HG03045 (cell line): Measurements from ENCODE around the gene CCT4.
A peak's percentile ranks its signal among the peaks of the same experiment; 100 is the strongest.
"Not testable (repeated sequence)": the region's sequence is repeated elsewhere in the genome, so short reads cannot be mapped to it uniquely, and the experiment has no call there.

ENCODE experiments used
- ATAC-seq: cut with Tn5 transposase; IDR thresholded peaks from one replicate; pipeline ENCODE4 v1.9.1; 2021; ENCODE audit warnings: mild to moderate bottlenecking, moderate library complexity; ENCODE audit not compliant: unreplicated experiment

Gene CCT4, protein sequence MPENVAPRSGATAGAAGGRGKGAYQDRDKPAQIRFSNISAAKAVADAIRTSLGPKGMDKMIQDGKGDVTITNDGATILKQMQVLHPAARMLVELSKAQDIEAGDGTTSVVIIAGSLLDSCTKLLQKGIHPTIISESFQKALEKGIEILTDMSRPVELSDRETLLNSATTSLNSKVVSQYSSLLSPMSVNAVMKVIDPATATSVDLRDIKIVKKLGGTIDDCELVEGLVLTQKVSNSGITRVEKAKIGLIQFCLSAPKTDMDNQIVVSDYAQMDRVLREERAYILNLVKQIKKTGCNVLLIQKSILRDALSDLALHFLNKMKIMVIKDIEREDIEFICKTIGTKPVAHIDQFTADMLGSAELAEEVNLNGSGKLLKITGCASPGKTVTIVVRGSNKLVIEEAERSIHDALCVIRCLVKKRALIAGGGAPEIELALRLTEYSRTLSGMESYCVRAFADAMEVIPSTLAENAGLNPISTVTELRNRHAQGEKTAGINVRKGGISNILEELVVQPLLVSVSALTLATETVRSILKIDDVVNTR

DNA sequence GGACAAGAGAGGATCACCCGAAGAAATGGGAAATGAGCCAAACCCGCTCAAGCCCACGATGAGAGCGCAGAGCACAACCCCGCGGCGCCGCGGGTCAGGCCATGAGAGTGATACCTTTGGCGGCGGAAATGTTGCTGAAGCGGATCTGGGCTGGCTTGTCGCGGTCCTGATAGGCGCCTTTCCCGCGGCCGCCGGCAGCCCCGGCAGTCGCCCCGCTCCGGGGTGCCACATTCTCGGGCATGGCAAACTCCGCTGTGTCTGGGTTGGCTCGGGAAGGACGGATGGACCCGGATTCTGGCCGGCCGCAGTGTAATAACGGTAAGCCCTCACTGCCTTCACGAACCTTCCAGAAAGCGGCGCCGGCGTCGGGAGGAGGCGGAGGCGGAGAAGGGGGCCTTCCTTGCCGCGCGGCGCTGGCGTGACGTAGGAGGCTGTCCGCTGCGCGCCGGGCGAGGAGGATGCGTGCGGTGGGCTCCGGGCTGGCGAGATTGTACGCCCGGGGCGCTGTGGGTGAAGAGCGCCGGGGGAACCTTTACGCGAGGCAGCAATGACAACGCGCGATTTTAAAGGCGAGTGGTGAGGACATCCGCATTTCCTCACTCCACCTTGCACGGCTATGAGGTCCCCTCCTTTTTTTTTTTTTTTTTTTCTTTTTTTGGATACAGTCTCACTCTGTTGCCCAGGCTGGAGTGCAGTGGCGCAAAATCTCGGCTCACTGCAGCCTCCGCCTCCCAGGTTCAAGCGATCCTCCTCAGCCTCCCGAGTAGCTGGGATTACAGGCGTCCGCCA, at the start of gene CCT4:
Gene CCT4, minus strand, starts transcription at position 390 of the 789 bp plus-strand sequence. Its CDS starts 149 bp downstream, at position 241.
- peak; percentile 83 for ATAC-seq

DNA sequence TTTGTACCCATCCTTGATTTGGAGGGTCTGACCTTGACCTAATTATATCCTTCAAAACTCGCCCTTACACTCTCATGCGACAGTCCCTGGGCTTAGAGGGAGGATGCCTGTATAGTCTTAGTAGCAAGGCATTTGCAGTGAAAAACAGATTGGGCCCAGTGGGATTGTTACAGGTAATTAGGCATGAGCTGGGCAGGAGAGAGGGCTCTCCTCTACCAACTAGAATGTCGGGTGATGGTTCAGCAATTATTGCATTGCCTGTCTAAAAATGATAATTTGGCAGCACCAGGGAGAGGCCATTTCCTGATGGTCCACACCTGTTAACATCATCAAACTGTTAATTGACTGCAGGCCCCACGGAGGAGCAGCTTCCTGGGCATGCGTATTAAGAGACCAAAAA, 49.4 kb upstream of the CCT4 start:
- ATAC-seq, result no peak

DNA sequence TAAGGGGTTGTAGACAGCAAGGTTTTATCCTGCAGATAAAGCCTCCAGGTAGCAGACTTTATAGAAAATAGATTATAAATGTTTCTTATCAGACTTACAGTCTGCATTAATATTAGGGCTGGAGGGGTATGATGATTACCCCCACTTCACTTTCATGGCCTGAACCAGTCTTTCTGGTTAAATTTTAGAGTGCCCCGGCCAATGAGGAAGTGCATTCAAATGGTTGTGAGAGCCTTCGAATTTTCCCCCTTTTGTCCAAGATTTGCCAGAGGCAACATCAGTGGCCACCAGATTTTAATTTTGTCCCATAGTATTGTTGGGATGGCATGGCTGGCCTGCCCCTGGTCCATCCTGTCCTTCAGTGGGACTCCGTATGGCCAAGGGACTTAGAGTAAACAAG, 48.6 kb upstream of the CCT4 start:
- no peak for ATAC-seq

DNA sequence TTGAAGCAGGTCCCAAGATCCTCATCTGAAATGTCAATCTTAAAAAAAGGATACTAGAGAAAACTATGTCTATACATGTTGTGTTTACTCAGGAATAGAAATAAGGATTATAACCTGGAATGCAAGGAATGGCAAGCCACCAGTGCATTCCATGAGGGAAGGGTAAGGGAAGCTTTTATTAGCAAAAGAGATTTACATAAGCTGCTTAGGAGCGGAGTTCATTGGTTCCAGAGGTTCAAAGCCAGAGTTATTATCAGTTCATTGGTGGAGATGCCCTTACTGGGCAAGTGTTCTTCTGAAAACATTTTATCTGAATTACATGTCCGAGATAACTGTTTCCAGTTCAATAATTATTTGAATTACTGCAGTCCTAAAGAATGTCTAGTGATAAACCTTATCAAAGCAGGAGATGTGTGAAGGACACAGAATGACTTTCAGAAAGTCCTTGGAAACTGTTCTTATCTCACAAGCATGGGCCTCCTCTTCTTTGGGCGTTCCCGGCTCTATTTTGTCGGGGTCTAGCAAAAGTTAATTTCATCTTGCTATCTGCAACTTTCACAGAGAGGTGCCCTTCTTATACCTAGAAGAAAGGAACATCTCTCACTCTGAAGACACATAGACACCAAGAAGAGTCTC, 40.5 kb upstream of the CCT4 start:
- no peak for ATAC-seq

DNA sequence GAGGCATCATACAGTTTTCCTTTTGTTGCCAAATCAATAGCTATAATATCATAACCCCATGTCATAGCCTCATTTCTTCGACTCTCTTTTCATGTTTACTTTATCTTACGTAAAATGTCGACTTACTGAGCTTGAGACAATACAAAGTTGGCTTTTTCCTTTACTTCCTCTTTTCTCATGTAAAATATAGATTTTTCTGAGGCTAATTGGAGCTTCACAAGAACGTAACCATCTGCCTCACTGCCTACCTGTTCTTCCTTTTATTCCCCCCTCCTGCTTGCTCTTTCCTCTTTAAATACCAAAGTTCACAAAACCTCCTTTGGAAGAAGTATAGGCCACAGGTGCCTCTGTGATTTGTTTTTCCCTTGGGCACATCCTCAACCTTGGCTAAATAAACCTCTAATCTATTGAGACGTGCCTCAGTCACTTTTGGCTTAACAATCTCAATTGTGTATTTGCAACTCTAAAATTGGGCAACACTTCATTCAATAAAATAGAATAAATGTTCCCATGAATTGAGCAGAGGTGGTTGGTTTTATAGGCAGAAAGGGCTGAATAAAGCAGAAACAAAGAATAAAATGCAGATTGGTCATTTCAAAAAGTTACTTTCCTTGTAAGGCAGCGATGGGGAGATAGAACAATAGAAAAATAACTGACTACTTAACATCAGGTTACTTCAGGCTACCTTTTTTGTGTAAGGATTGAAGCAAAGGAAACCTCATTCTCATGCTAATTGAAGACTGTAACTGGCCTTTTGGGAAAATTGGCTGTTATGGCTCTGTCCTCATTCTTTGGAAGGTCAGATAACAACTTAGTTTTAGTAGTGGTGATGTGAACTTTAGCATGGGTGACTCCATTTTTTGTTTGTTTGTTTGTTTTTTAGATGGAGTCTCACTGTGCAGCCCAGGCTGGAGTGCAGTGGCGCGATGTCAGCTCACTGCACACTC, 38.3 kb upstream of the CCT4 start:
- ATAC-seq, result no peak

DNA sequence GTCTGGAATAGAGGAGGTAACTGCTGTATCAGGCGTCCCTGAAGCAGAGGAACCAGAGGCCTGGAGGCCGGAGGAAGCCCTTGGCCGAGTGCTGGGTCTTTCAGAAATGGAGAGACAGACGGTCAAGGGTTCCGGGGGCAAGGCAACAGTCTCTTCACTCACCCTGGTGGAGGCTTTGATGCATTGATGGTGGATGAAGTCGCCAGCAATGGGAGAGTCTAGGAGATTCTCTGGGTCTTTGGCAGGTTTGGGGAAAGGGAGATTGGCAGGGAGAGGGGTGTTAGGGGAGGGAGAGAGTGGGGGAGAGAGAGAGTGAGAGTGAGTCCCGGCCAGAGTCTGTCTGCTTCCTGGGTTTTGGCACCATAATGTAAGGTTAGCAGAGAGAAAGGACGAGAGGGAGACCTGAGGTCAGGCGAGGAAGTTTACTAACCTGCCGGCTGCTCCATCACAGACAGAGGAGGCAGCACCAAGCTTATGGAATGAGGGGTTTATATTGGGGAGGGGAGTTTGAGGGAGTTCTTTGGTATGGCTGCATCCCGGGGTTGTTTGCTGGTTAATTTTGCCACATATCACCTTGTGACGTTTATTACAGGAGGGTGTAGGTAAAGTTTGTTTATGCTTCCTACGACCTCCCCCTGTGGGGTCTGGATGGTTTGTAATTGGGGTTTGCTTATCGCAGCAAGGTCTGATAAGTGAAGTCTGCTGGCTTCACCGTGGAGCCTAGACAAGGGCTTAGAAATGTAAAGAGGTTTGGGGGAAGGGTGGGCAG, 36.6 kb upstream of the CCT4 start:
- ATAC-seq, result no peak

DNA sequence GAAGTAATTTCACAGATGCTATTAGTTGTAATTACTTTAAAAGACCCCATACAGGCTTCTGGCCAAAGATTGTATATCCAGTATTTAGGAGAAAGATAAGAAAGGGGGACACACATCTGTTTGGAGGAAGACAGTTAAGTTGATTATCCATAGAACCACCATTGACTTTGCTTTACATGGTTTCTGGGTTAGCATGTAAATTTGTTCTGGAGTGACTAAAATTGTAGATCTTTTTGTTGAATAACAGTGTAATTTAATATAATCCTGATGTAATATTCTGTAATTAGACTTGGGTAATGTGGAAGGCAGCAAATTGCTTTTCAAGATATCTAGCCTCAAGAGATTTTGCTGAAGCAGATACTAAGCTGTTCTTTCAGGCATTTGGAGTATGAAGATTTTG, 34.3 kb upstream of the CCT4 start:
- no peak for ATAC-seq

DNA sequence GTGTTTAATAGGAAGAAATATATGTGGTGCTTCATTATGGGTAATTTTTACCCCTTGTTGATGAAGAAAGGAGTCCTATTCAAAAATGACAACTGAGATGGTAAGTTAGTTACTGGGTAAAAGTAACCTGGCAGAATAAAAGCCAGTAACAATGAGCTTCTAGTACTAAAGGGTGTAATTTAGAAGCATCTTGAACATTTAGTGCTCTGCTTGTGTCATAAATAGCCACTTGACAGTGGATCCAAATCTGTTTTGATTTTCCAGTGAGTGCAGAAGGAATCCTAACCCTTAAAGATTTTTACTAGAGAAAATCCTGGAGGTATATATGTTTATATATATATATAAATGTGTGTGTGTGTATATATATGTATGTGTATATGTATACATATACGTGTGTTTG, 32.1 kb upstream of the CCT4 start:
- no peak for ATAC-seq

DNA sequence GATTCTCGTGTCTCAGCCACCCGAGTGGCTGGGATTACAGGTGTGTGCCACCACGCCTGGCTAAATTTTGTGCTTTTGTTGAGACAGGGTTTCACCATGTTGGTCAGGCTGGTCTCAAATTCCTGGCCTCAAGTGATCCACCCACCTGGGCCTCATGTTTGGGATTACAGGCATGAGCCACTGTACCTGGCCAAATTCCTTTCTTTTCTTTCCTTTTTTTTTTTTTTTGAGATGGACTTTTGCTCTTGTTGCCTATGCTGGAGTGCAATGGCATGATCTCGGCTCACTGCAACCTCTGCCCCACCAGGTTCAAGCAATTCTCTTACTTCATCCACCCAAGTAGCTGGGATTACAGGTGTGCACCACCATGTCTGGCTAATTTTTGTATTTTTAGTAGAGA, 26.3 kb upstream of the CCT4 start:
- ATAC-seq, result not testable (repeated sequence)

DNA sequence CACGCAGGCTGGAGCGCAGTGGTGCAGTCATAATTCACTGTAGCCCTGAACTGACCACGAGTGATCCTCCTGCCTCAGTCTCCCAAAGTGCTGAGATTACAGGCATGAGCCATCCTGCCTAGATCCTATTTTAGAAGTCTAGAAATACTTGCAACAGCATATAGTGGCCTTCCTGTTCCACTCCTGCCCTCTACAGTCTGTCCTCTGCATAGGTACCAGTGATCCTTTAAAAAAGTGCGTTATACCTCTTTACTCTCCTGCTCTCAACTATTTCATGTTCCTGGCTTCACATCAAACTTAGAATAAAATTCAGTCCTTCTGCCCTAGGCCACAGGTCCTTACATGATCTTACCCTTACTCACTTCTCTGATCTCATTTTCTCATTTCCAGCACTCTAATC, 23.1 kb upstream of the CCT4 start:
- no peak for ATAC-seq

DNA sequence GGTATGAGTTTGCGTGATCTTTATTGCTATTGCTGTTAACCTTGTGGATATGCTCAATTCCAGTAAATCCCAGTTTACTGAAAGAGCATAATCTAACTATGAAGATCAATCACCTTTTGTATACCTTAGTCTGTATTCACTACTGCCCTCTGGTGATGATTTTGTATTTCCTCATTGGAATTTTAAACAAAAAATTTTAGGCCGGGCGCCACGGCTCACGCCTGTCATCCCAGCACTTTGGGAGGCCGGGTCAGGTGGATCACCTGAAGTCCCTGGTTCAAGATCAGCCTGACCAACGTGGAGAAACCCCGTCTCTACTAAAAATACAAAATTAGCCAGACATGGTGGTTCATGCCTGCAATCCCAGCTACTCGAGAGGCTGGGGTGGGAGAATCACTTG, 22.1 kb upstream of the CCT4 start:
- no peak for ATAC-seq

DNA sequence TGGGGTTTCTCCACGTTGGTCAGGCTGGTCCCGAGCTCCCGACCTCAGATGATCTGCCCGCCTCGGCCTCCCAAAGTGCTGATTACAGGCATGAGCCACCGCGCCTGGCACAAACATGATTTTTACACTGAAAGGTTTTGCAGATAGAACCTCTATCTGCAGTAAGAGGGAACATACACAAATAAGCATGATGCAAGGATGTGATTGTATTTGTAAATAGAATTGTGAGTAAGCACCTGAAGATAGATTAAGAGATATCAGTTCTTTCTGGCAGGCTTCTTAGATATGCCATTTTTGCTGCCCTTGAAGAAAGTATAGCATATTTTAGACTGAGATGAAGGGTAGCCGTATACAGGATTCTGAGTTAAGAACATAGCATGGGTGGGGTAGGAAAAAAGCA, 20.7 kb upstream of the CCT4 start:
- no peak for ATAC-seq

DNA sequence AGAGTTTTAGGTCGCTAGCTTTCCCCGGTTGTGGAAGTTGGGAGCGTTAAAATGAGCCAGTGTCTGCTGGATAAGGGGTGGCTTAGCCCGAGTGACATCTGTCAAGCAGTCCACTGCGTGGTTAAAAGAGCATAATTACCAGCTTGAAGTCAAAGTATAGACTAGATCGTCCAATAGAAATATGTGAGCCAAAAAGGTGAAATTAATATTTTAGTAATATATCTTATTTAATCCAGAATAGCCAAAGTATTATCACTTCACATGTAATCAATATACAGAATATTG, 17.7 kb upstream of the CCT4 start:
- ATAC-seq, result no peak

DNA sequence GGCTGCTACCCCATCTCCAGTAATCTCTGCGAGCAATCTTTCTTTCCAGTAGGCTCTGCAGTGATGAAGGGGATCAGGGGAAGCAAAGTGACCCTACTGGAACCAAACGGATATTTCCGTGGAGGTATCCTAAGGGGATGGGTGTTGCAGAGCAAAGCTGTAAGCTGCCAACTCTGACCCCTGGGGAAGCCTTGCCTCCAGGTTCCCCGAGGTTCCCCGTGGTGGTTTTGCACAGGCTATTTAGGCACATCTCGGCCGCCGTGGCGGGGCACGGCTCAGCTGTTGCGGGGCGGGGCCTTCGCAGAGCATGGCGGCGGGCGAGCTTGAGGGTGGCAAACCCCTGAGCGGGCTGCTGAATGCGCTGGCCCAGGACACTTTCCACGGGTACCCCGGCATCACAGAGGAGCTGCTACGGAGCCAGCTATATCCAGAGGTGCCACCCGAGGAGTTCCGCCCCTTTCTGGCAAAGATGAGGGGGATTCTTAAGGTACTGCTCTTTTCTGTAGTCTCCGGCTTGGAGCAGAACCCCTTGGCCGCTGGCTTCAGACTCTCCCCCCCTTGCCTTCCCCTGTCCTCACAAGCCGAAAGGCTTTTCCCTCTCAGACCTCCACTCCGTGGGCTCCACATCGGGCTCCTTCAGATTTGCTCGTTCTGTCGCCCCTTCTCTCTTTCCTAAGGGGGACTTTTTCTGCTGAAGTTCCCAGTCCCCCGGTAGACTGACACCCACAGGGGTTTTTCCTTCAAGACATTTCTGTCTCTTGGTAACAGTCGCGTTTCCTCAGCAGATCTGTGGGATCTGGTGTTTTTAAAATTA, 17.1 kb upstream of the CCT4 start, which contains the start of gene COMMD1:
Gene COMMD1, plus strand, starts transcription at position 303 of the 814 bp plus-strand sequence. Its CDS starts 5 bp downstream, at position 308.
- peak; percentile 97 for ATAC-seq

DNA sequence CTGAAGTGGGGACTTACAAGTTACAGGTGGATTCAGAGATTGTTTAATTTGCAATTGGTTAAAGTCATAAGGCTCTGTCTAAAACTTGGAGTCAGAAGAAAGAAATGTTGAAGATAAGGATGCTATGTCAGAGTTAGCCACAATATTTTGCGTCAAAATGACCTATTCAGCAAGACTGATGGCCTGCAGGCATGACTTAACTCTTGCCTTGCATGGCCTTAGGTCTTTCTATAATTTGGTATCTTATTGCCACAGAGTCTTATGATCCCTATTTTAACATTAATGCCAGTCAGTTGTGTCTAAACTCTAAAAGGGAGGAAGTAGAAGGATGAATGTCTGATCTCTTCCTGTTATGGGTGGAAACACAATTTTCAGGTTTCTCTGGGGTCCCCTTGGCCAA, 11.8 kb upstream of the CCT4 start:
- ATAC-seq, result no peak

DNA sequence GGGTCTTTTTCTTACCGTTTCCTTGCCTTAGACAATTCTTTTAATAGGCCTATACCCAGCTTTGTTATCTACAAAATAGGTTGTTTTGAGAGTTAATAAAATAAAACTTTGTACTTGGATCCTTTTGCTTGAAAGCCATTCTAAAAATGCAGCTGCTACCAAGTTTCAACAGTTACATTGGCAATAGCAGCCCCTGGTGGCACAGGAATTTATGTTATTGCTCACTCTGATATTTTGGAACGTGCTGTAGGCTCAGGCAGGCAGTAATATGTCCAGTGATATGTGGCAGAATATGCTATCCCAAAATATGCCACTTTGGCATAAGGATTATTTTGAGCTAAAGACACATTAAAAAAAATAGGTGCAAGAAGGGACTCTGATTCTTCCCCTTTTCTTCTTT, 10.4 kb upstream of the CCT4 start:
- ATAC-seq, result no peak

DNA sequence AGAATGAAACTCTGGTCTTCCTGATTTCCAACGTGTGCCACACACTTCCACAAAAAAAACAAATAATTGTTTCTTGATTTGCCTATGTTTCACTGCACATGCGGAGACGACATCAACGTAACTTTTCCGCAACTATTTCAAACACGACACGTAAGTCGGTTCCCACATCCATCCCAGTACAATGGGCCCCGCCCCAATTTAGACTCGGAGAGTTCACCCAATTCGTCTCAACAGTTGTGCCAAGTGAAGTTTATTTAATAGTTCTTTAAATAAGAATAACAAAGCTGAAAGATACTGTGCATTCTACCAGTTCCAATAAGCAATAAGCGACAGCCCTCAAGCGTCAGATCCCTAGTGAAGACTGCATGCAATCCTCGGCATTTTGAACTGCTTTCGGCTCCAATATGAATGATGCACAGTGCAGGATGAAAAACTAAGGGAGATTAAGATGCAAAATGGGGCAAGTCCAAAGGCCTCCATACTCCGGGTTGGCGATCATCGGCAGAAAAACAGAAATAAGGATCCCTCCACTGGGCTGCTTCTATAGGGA, 664 bp downstream of the CCT4 start:
- no peak for ATAC-seq

DNA sequence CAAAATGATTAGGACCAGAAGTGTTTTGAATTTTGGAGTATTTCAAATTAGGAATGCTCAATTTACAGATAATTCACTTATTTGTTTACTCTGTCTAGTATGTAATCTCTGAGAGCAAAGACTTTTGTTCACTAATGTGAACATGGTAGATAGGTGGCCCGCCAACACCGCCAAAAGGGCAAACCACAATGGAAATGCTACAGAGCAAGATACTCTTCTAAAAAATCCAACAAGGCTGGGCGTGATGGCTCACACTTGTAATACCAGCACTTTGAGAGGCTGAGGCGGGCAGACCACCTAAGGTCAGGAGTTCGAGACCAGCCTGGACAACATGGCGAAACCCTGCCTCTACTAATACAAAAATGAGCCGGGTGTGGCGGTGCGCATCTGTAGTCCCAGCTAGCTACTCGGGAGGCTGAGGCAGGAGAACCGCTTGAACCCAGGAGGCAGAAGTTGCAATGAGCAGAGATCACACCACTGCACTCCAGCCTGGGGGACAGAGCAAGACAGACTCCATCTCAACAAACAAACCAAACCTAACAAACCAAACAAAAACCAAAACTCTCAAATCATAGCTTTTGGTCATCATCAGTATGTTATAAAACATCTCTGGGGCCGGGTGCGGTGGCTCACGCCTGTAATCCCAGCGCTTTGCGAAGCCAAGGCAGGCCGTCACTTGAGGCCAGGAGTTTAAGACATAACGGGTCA, 2.4 kb downstream of the CCT4 start:
- ATAC-seq, result no peak
